Keratinocyte (primary cell): ENCODE data around the gene SLC4A1AP. TPM values are rescaled to one million over a fixed set of nuclear protein-coding genes. Genes with fewer than 3 reads are reported as not detected.

ENCODE experiments used
- DNase-seq: peaks from one replicate; pipeline ENCODE4 v3.0.0-alpha.2; 2011; ENCODE audit warnings: low read depth, missing footprints, low spot score
- FAIRE-seq: peaks from 2 replicates; lab custom pipeline; 2011; peaks lifted over from hg19 to GRCh38; lab: Jason Lieb, UNC
- H2AFZ ChIP-seq: 2 replicates; pipeline ENCODE4 v1.6.0; 2012; ENCODE audit warnings: low read length, control low read depth, inconsistent platforms; ENCODE audit not compliant: control insufficient read depth
- H3K27ac ChIP-seq: 2 replicates; pipeline ENCODE4 v1.5.1; 2011; ENCODE audit warnings: low read length; ENCODE audit not compliant: control insufficient read depth, insufficient read depth
- H3K27me3 ChIP-seq: 3 replicates; pipeline ENCODE4 v1.6.0; 2011; ENCODE audit warnings: low read length; ENCODE audit not compliant: control insufficient read depth, insufficient read depth; ENCODE audit errors: extremely low read depth
- H3K36me3 ChIP-seq, 2 experiments: 2 replicates in 1 of 2; 3 replicates in 1 of 2; pipeline ENCODE4 v1.5.1; 2011; ENCODE audit warnings: low read length in 2 of 2, mild to moderate bottlenecking in 1 of 2; ENCODE audit not compliant: control insufficient read depth in 2 of 2, insufficient read depth in 2 of 2; ENCODE audit errors: extremely low read depth in 1 of 2
- H3K4me1 ChIP-seq: 3 replicates; pipeline ENCODE4 v1.5.1; 2011; ENCODE audit warnings: low read length; ENCODE audit not compliant: control insufficient read depth, insufficient read depth; ENCODE audit errors: extremely low read depth
- H3K4me2 ChIP-seq: 3 replicates; pipeline ENCODE4 v1.6.0; 2011; ENCODE audit warnings: low read depth, low read length; ENCODE audit not compliant: control insufficient read depth, insufficient read depth; ENCODE audit errors: extremely low read depth
- H3K4me3 ChIP-seq, 3 experiments: fragments of 200-600 bp in 1 of 3; sonication (generic) in 1 of 3; 2 replicates in 2 of 3; 3 replicates in 1 of 3; pipeline ENCODE4 v1.5.1; 2011 to 2016; ENCODE audit warnings: low read length in 3 of 3, mild to moderate bottlenecking in 3 of 3, control low read depth in 2 of 3, inconsistent platforms in 1 of 3, low read depth in 1 of 3, mixed read lengths in 1 of 3, mixed run types in 1 of 3, moderate library complexity in 1 of 3; ENCODE audit not compliant: control insufficient read depth in 2 of 3, insufficient read depth in 2 of 3; ENCODE audit errors: extremely low read depth in 1 of 3
- H3K79me2 ChIP-seq: 2 replicates; pipeline ENCODE4 v1.6.0; 2012; ENCODE audit warnings: low read length; ENCODE audit not compliant: control insufficient read depth, insufficient read depth
- H3K9ac ChIP-seq: 3 replicates; pipeline ENCODE4 v1.6.0; 2011; ENCODE audit warnings: low read length; ENCODE audit not compliant: control insufficient read depth, insufficient read depth; ENCODE audit errors: extremely low read depth
- H3K9me1 ChIP-seq: 3 replicates; pipeline ENCODE4 v1.6.0; 2011; ENCODE audit warnings: low read length; ENCODE audit not compliant: control insufficient read depth, insufficient read depth; ENCODE audit errors: extremely low read depth
- H3K9me3 ChIP-seq: 2 replicates; pipeline ENCODE4 v1.5.1; 2012; ENCODE audit warnings: low read depth, low read length; ENCODE audit not compliant: control insufficient read depth
- H4K20me1 ChIP-seq: 3 replicates; pipeline ENCODE4 v1.6.0; 2011; ENCODE audit warnings: low read length; ENCODE audit not compliant: control insufficient read depth, insufficient read depth; ENCODE audit errors: extremely low read depth
- CTCF ChIP-seq, 3 experiments: IDR thresholded peaks in 1 of 3; conservative IDR thresholded peaks in 1 of 3; optimal IDR thresholded peaks in 1 of 3; 2 replicates in 2 of 3; 3 replicates in 1 of 3; pipeline versions ENCODE3 to v1.5.1; 2011; ENCODE audit warnings: low read length in 3 of 3, mild to moderate bottlenecking in 3 of 3, moderate library complexity in 2 of 3, control low read depth in 1 of 3, inconsistent platforms in 1 of 3; ENCODE audit not compliant: insufficient read depth in 2 of 3; ENCODE audit errors: extremely low read depth in 1 of 3
- EZH2 ChIP-seq: IDR thresholded peaks from one replicate; pipeline ENCODE4 v1.6.1; 2012; ENCODE audit warnings: inconsistent platforms, mild to moderate bottlenecking, low read length, moderate library complexity
- dilution Hi-C: fragments of 300-500 bp; cut with MboI; formaldehyde crosslinking; loops from one replicate; pipeline ENCODE4 v1.7.0; 2020; ENCODE audit warnings: low sequenced_read_pairs; ENCODE audit not compliant: extremely low pct_ligation_motif_present
- polyA plus RNA-seq, 5 experiments: library from polyadenylated mRNA; depleted of rRNA in 3 of 5; stranded (reverse) in 3 of 5; stranded (forward) in 1 of 5; unstranded in 1 of 5; fragments of >200 nt; gene quantifications; 1 replicate in 1 of 5; 2 replicates in 3 of 5; 3 replicates in 1 of 5; pipeline versions ENCODE4 v1.2.1 to v1.2.3, GENCODE V29; 2011 to 2012; ENCODE audit warnings: missing spikeins in 2 of 5, low read depth in 1 of 5, low replicate concordance in 1 of 5

SLC4A1AP gene
- polyA plus RNA-seq, 1 donor (not counting 4 experiments of a cell fraction or from before 2014, with no cell fraction given) = 17.0 TPM

GRCh38 chr2:27728081-27728858 lies 64.6 kb downstream of the SLC4A1AP start:
- Histone ChIP-seq H4K20me1 (no peaks in the 10 kb centered on the region), H3K27ac (no peak overlapping the region), H3K9me1 (no peaks in the 10 kb centered on the region), H3K27me3 (no peaks in the 10 kb centered on the region), H2AFZ (no peak overlapping the region), H3K79me2 (no peaks in the 10 kb centered on the region), H3K4me2 (no peak overlapping the region), H3K9ac (no peak overlapping the region), H3K4me3 (no peak overlapping the region), H3K9me3 (no peaks in the 10 kb centered on the region), H3K4me1 (peaks cover 21% of the 10 kb centered on the region), H3K36me3 (no peaks in the 10 kb centered on the region)
- TF ChIP-seq EZH2 (no peak), CTCF (optimal IDR thresholded peaks at IDR 0.05 in 1 of 3, IDR thresholded peaks at IDR 0.05 in 1 of 3, conservative IDR thresholded peaks at IDR 0.05 in 1 of 3; ENCODE audit: extremely low read depth in 1 of 3, insufficient read depth in 2 of 3, low read length in 3 of 3) (no peak)
- dilution Hi-C loops = no loop called here
- no peak for FAIRE-seq
- no peak for DNase-seq

GRCh38 chr2:27729198-27729597 lies 65.5 kb downstream of the SLC4A1AP start:
- H3K27ac ChIP-seq = no peak overlapping the region
- no peaks in the 10 kb centered on the region for H4K20me1 ChIP-seq
- no peak overlapping the region for H2AFZ ChIP-seq
- no peak overlapping the region for H3K9ac ChIP-seq
- H3K36me3 ChIP-seq = no peaks in the 10 kb centered on the region
- H3K79me2 ChIP-seq = no peaks in the 10 kb centered on the region
- H3K4me2 ChIP-seq = no peak overlapping the region
- no peak for DNase-seq
- no peak overlapping the region for H3K4me3 ChIP-seq
- no peaks in the 10 kb centered on the region for H3K27me3 ChIP-seq
- H3K9me1 ChIP-seq = no peaks in the 10 kb centered on the region
- no peaks in the 10 kb centered on the region for H3K9me3 ChIP-seq
- dilution Hi-C loops = no loop called here
- no peak for FAIRE-seq
- TF ChIP-seq CTCF (optimal IDR thresholded peaks at IDR 0.05 in 1 of 3, IDR thresholded peaks at IDR 0.05 in 1 of 3, conservative IDR thresholded peaks at IDR 0.05 in 1 of 3; ENCODE audit: extremely low read depth in 1 of 3, insufficient read depth in 2 of 3, low read length in 3 of 3) (no peak), EZH2 (no peak)
- peaks cover 15% of the 10 kb centered on the region for H3K4me1 ChIP-seq
